Left ventricle myocardium superior (tissue), 1 donor: Measurements from ENCODE around the gene PPP1R17. TPM values are rescaled to one million over a fixed set of nuclear protein-coding genes. Genes with fewer than 3 reads are reported as not detected.

Experiments used
- ATAC-seq: fragments of 200-7000 bp; cut with Tn5 transposase; one replicate; pipeline ENCODE4 v1.9.1; 2020; ENCODE audit warnings: mild to moderate bottlenecking, moderate library complexity
- DNase-seq: peaks from one replicate; pipeline ENCODE4 v3.0.0-alpha.2; 2020
- intact Hi-C: fragments of 100-400 bp; cut with micrococcal nuclease; formaldehyde crosslinking; loops from one replicate; pipeline ENCODE4 v1.11.0; 2022
- total RNA-seq: library from RNA; stranded (reverse); fragmentation: NEBNext Ultra II Directional; extraction: Animal tissue kit (Norgen Biotek cat#: 25700); gene quantifications from one replicate; pipeline ENCODE4 v1.2.1, GENCODE V29; 2021
- donor health status: DM: no; HTN: yes; CAD: no; lungs with severe emphysema.

The PPP1R17 gene
- total RNA-seq, 1 donor from 2014 or later = not detected

GRCh38 chr7:31695859-31696614 lies 9.0 kb downstream of the PPP1R17 start:
- intact Hi-C loops = no loop called here
- DNase-seq = no peak
- ATAC-seq = peak; percentile 66

GRCh38 chr7:31699050-31699449 lies 12.0 kb downstream of the PPP1R17 start:
- ATAC-seq (no peak), DNase-seq (no peak)
- intact Hi-C loops = no loop called here

- DNase-seq (no peak), ATAC-seq (no peak)
- intact Hi-C loops = no loop called here
Observed at GRCh38 chr7:31702354-31702753, 15.3 kb downstream of the PPP1R17 start.

DNA sequence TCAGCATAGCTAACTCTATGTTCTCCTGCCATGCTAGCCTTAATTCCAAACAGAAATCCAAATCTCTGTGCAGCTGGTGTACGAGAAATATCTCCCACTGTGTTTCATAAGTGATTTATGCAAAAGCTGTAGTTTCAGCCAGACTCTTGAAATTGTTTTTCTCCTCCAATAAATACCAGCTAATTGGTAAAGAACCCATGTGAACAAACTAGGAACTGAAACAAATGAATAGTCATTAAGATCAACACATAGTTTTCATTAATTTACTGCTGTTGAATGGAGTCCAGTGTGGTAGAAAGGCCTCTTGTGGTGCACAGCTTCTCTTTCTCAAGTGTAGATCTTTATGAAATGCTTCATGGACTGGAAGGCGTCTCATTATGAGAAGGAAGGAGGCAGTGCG lies 18.4 kb downstream of the PPP1R17 start:
- intact Hi-C loops = no loop called here

DNA sequence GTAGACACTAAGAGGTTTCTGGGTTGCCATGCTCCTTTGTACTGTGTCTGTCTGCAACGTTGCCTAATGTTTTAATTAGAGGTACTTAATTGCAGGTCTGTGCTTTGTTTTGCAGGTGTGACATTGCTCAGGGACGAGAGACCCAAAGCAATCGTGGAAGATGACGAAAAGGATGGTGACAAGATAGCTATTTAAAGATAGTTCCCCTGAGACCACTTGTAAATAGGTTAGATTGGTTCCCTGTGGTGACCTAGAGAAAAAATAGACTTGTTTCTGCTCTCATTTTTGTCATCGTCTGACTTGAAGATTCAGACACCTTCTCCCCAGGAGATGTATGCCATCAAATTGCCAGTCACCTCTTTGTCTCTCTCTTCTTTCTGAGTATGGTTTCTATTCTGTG lies 20.1 kb downstream of the PPP1R17 start:
- intact Hi-C loops = no loop called here
- no peak for ATAC-seq

More for the DNA sequence above, 18.4 kb downstream of the PPP1R17 start:
- DNase-seq = no peak
- ATAC-seq = no peak

DNA sequence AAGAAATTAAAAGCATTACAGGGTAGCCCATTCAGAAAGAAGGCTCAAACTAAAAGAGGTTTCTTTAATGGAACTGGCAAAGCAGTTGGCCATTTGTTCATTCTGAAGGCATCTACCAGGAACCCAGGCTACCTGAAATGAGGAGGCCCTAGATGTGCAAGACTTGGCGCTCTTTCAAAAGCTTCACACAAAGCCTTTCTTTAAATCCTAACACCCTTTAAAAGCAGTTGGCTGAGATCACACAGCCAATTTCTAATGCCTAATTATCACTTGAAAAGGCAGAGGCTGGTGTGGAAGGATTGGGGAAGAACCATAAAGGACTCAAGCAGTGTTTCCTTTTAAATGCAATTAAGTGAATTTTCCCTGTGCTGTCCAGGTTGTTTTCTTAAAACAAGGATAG lies 23.2 kb downstream of the PPP1R17 start:
- ATAC-seq (no peak), DNase-seq (no peak)
- intact Hi-C loops = no loop called here

More for the DNA sequence above, 20.1 kb downstream of the PPP1R17 start:
- DNase-seq = no peak

DNA sequence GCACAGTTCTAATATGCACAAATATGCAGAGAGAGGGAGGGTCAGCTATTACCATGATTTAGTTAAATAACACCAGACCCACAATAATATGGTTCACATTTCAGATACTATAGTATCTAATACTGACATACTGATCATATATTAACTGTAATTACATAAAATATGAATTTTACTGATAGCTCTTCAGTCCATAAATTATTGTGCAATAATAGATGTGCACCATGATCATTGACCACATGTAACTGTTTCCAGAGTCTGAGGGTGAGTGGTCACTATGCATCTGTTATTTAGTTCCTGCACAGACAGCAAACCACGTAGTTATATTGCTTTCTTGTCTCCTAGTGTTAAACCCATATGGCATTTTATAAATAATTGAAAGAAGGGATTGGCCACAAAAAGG lies 29.3 kb downstream of the PPP1R17 start:
- intact Hi-C loops = no loop called here
- no peak for DNase-seq
- ATAC-seq = no peak

GRCh38 chr7:31720366-31720765 lies 33.4 kb downstream of the PPP1R17 start:
- intact Hi-C loops = no loop called here
- no peak for ATAC-seq
- no peak for DNase-seq

GRCh38 chr7:31724696-31725095 lies 37.7 kb downstream of the PPP1R17 start:
- ATAC-seq = no peak
- no peak for DNase-seq
- intact Hi-C loops = no loop called here

- DNase-seq (no peak), ATAC-seq (no peak)
- intact Hi-C loops = no loop called here
Observed at GRCh38 chr7:31729195-31729804, 42.3 kb downstream of the PPP1R17 start.

GRCh38 chr7:31734456-31734855 lies 47.4 kb downstream of the PPP1R17 start:
- no peak for ATAC-seq
- DNase-seq = no peak
- intact Hi-C loops = no loop called here

DNA sequence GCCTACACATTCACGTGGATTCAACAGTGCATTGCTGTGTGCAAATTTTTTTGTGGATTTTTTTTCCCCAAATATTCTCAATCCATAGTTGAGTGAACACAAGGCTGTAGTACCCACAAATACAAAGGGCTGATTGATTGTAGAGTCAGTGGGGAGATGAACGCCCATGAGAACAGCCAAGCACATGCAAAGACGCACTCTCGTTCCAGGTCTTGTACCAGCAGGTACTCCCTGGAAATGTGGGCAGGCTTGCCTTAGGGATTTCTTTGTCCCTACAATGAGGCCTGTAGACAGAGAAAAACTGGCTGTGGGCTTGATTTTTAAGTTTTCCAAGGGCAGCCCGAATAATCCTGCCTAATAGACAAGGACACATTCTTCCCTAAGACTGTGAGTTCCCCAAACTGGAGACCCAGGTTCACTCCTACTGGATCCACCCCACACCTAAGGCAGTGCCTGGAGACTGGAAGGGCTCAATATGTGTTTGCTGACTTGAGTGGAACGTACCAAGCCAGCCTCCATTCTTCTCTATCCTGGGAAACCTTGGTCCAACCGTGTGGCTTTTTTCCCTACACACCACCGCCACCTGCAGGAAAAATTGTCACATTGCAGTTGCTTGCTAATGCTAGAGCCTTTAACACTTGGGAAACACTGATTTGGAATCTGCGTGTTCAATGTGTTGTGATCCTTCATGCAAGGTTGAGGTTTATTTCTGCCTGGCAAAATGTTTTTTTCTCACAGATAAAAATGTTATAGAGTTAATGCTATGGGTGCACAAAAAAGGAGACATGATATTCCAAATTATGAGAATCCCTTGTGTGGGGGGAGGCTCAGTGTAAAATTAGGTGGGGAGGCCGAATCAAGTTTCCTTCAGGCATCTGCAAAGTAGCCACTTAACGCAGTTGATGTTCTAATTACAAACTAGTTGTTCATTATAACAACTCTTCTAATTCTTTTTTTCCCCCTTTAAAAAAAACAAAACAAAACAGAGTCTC lies 49.3 kb downstream of the PPP1R17 start:
- peak; percentile 79 for ATAC-seq
- DNase-seq = peak; percentile 42
- intact Hi-C loops = no loop called here

DNA sequence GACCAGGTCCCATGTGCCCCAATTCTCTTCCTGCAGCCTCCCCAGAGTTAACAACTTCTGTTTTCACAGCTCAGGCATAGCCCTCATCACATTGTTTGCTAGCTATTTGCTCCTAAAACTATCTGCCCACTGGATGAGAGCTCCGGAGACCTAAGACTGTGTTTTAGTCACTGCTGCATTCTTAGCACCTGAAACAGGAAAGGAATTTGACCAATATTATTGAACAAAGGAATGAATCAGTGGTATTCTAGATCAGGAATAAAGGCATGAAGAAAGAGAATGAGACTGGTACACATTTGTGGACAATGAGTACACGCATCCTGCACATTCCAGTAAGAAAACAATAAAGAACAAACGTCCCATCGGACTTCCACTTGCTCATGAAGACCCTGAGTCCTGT lies 54.8 kb downstream of the PPP1R17 start:
- intact Hi-C loops = loop anchor here (5.0 to 10.0 kb wide), 3 partner anchors 460 to 733 kb away; no protein-coding TSS in a partner anchor
- ATAC-seq (no peak), DNase-seq (no peak)

DNA sequence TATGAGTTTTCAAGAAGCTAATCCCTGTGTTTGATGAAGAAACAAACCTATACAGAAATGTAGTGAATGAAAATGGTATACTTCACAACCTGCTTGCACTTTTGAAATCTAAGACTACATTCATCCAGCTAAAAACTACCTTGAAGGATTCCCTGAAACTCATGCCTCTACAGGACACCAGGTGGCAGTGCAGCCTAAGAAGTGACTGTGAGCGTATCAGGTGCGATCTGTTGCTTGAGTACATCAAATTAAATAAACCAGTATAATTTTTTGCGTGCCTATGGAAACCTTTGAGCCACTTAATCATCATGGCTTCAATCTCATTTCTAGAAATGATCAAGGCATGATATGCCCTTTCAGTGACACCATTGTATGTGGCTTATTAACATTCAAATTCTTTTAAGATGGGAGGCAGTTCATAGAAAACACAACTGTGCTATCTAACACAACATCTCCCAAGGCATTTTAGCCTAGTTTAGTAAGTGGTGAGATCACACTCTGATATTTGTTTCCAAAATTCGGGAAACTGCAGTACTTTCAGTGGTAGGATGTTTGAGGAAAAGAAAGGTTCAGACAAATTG lies 57.4 kb downstream of the PPP1R17 start:
- ATAC-seq (peak; percentile 67), DNase-seq (peak; percentile 68)
- intact Hi-C loops = loop anchor here (5.0 to 10.0 kb wide), 3 partner anchors 458 to 730 kb away; no protein-coding TSS in a partner anchor

GRCh38 chr7:31747553-31747952 lies 60.5 kb downstream of the PPP1R17 start:
- intact Hi-C loops = loop anchor here (10.0 kb wide), 2 partner anchors 597 to 727 kb away; no protein-coding TSS in a partner anchor
- no peak for ATAC-seq
- no peak for DNase-seq

GRCh38 chr7:31748084-31748483 lies 61.1 kb downstream of the PPP1R17 start:
- no peak for ATAC-seq
- no peak for DNase-seq
- intact Hi-C loops = loop anchor here (10.0 kb wide), 2 partner anchors 597 to 727 kb away; no protein-coding TSS in a partner anchor

DNA sequence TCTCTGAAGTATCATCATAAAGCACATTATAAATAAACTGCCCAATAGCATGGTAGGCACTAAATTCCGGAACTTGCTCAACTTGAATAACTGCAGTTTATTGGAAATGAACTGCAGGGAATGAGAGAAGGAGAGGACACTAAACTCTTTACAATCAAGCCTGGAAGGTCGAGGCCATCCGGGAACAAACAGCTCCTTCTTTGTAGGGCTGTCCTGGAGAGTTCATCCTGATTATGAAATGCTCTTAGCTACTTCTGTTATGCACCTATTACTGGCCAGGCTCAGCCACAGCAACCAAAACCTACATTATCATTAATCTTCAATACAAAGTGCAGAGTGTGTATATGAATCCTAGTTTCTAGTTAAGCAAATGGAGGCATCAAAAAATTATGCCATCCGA lies 64.7 kb downstream of the PPP1R17 start:
- intact Hi-C loops = no loop called here
- no peak for DNase-seq
- peak; percentile 46 for ATAC-seq
